Peyer's patch (tissue), 4 donors: ENCODE measurements around the gene FARS2. TPM values are rescaled to one million over a fixed set of nuclear protein-coding genes. Genes with fewer than 3 reads are reported as not detected.

ENCODE experiments used
- DNase-seq, 3 donors: peaks; one replicate each; pipeline ENCODE4 v3.0.0-alpha.2; 2017 to 2019
- H3K27ac ChIP-seq, 4 donors: fragments of 200-600 bp; sonication (generic); one replicate each; pipeline ENCODE4 v1.5.1; 2016 to 2019
- H3K27me3 ChIP-seq, 2 donors: fragments of 200-600 bp; sonication (generic); one replicate each; pipeline ENCODE4 v1.5.1; 2019
- H3K36me3 ChIP-seq, 3 donors: fragments of 200-600 bp; sonication (generic); one replicate each; pipeline ENCODE4 v1.5.1; 2016 to 2019
- H3K4me1 ChIP-seq, 4 donors: fragments of 200-600 bp; sonication (generic); one replicate each; pipeline ENCODE4 v1.5.1; 2016 to 2019
- H3K4me3 ChIP-seq, 4 donors: fragments of 200-600 bp; sonication (generic); 1 replicate in 3 of 4; 2 replicates in 1 of 4; pipeline ENCODE4 v1.5.1; 2016 to 2019; ENCODE audit warnings: mild to moderate bottlenecking in 1 of 4
- H3K9me3 ChIP-seq, 4 donors: fragments of 200-600 bp; sonication (generic); one replicate each; pipeline ENCODE4 v1.5.1; 2016 to 2019; ENCODE audit warnings: mild to moderate bottlenecking in 1 of 4
- CTCF ChIP-seq, 6 experiments: fragments of 450-650 bp in 4 of 6; fragments of 200-600 bp in 2 of 6; sonication (generic) in 1 of 6; IDR thresholded peaks; one replicate each; pipeline ENCODE4 v1.5.1; 2017 to 2019; ENCODE audit warnings: antibody characterized with exemption in 6 of 6, mild to moderate bottlenecking in 3 of 6, moderate library complexity in 1 of 6
- POLR2A ChIP-seq, 2 donors: fragments of 450-650 bp; IDR thresholded peaks; one replicate each; pipeline ENCODE4 v1.5.1; 2017; ENCODE audit warnings: antibody characterized with exemption in 2 of 2, mild to moderate bottlenecking in 2 of 2, moderate library complexity in 2 of 2
- total RNA-seq, 4 donors: library from RNA; depleted of rRNA; stranded (reverse); fragments of >200 nt; gene quantifications; one replicate each; pipeline ENCODE4 v1.1.0, GENCODE V29; 2016

The FARS2 gene
- total RNA-seq, 4 donors from 2014 or later: 9.5 to 42.1 (median 17.1) TPM

DNA sequence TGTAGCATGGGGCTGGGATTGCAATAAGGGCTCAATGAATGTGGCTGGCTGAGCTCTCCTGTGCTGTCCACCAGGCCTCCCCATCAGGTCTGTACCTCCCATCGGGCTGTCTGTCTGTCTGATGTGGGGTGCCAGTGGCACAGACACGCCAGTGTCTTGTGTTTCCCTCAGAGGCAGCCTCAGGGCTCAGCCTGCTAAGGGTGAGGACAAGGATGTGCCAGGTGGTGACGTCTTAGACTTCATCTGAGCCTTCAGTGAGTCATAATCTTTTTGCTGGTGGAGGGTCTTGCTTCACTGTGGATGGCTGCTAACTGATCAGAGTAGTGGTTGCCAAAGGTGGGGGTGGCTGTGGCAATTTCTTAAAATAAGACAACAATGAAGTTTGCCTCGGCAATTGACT, 550.7 kb downstream of the FARS2 start:
- H3K4me1 ChIP-seq: no peaks in the 10 kb centered on the region
- TF ChIP-seq CTCF (IDR thresholded peaks at IDR 0.05): no peak
- no peak for TF ChIP-seq POLR2A (IDR thresholded peaks at IDR 0.05)

DNA sequence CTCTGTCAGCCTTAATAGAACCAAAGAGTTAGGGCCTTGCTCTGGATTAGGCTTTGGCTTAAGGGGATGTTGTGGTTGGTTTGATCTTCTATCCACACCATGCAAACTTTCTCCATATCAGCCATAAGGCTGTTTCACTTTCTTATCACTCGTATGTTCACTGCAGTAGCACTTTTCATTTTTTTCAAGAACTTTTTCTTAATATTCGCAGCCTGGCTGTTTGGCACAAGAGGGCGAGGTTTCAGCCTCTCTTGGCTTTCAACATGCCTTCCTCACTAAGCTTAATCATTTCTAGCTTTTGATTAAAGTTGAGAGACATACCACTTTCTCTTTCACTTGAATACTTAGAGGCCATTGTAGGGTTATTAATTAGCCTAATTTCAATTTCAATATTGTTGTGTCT, 552.3 kb downstream of the FARS2 start:
- no peak for TF ChIP-seq POLR2A (IDR thresholded peaks at IDR 0.05)
- no peak for TF ChIP-seq CTCF (IDR thresholded peaks at IDR 0.05)
- no peak for DNase-seq

More for the DNA sequence above, 550.7 kb downstream of the FARS2 start:
- no peak overlapping the region for H3K27ac ChIP-seq
- no peaks in the 10 kb centered on the region for H3K36me3 ChIP-seq
- H3K9me3 ChIP-seq: peaks cover 0 to 5% (median under 1%) of the 10 kb centered on the region in 4 donors
- DNase-seq: no peak
- no peaks in the 10 kb centered on the region for H3K27me3 ChIP-seq
- H3K4me3 ChIP-seq: no peak overlapping the region

GRCh38 chr6:5814116-5814515, 552.8 kb downstream of the FARS2 start:
- no peak for DNase-seq
- Histone ChIP-seq H3K4me3 (no peak overlapping the region), H3K27me3 (no peaks in the 10 kb centered on the region), H3K4me1 (no peaks in the 10 kb centered on the region), H3K36me3 (no peaks in the 10 kb centered on the region), H3K27ac (no peak overlapping the region), H3K9me3 (peaks cover 0 to 5% (median 0%) of the 10 kb centered on the region in 4 donors)
- no peak for TF ChIP-seq CTCF (IDR thresholded peaks at IDR 0.05)
- no peak for TF ChIP-seq POLR2A (IDR thresholded peaks at IDR 0.05)

More for the DNA sequence above, 552.3 kb downstream of the FARS2 start:
- H3K27me3 ChIP-seq: no peaks in the 10 kb centered on the region
- H3K27ac ChIP-seq: no peak overlapping the region
- no peaks in the 10 kb centered on the region for H3K36me3 ChIP-seq
- H3K9me3 ChIP-seq: peaks cover 0 to 5% (median 0%) of the 10 kb centered on the region in 4 donors
- no peak overlapping the region for H3K4me3 ChIP-seq
- no peaks in the 10 kb centered on the region for H3K4me1 ChIP-seq

GRCh38 chr6:5814901-5815300, 553.6 kb downstream of the FARS2 start:
- Histone ChIP-seq H3K4me3 (no peak overlapping the region), H3K9me3 (peaks cover 0 to 5% (median 0%) of the 10 kb centered on the region in 4 donors), H3K27ac (no peak overlapping the region), H3K36me3 (no peaks in the 10 kb centered on the region), H3K4me1 (no peaks in the 10 kb centered on the region), H3K27me3 (no peaks in the 10 kb centered on the region)
- TF ChIP-seq CTCF (IDR thresholded peaks at IDR 0.05) (no peak), POLR2A (IDR thresholded peaks at IDR 0.05) (no peak)
- DNase-seq: no peak

GRCh38 chr6:5817869-5818268, 556.6 kb downstream of the FARS2 start:
- Histone ChIP-seq H3K9me3 (peaks cover 0 to 3% (median 0%) of the 10 kb centered on the region in 4 donors), H3K36me3 (no peaks in the 10 kb centered on the region), H3K27me3 (no peaks in the 10 kb centered on the region), H3K4me3 (no peak overlapping the region), H3K4me1 (no peaks in the 10 kb centered on the region), H3K27ac (no peak overlapping the region)
- TF ChIP-seq CTCF (IDR thresholded peaks at IDR 0.05): no peak
- TF ChIP-seq POLR2A (IDR thresholded peaks at IDR 0.05): no peak
- DNase-seq: no peak

- no peaks in the 10 kb centered on the region for H3K27me3 ChIP-seq
- no peaks in the 10 kb centered on the region for H3K4me1 ChIP-seq
- H3K4me3 ChIP-seq: no peak overlapping the region
- H3K27ac ChIP-seq: no peak overlapping the region
- no peak for TF ChIP-seq CTCF (IDR thresholded peaks at IDR 0.05)
- no peak for TF ChIP-seq POLR2A (IDR thresholded peaks at IDR 0.05)
- no peaks in the 10 kb centered on the region for H3K9me3 ChIP-seq
- no peak for DNase-seq
- H3K36me3 ChIP-seq: no peaks in the 10 kb centered on the region
These were observed 557.6 kb downstream of the FARS2 start for GRCh38 chr6:5818959-5819358.
